Activated B cell treated with CpG ODN at 0.5 μM for 24 hours (primary cell): ENCODE data around the gene SOX6. TPM values are rescaled to one million over a fixed set of nuclear protein-coding genes. Genes with fewer than 3 reads are reported as not detected.

Experiments
- ATAC-seq: fragments of 200-7000 bp; cut with Tn5 transposase; one replicate; pipeline ENCODE4 v1.10.0; 2021; ENCODE audit warnings: low read depth, mild to moderate bottlenecking, moderate library complexity
- CTCF ChIA-PET: fragments of 350-600 bp; sonication (Branson Sonifier 250); formaldehyde crosslinking; loops from one replicate; lab custom pipeline; 2021; ENCODE audit warnings: antibody characterized with exemption; lab: Charles Lee
- POLR2A ChIA-PET: fragments of 350-600 bp; sonication (Branson Sonifier 250); formaldehyde crosslinking; loops from one replicate; lab custom pipeline; 2021; ENCODE audit warnings: antibody characterized with exemption; lab: Charles Lee
- DNase-seq: peaks from one replicate; pipeline ENCODE4 v3.0.0; 2022
- H3K27ac Mint-ChIP-seq: one replicate; pipeline ENCODE4 v1.8.0; 2020; ENCODE audit warnings: mixed read lengths
- H3K27me3 Mint-ChIP-seq: one replicate; pipeline ENCODE4 v1.8.0; 2021; ENCODE audit warnings: mixed read lengths
- H3K36me3 Mint-ChIP-seq: one replicate; pipeline ENCODE4 v1.8.0; 2021; ENCODE audit warnings: low read depth, mixed read lengths
- H3K4me1 Mint-ChIP-seq: one replicate; pipeline ENCODE4 v1.8.0; 2021; ENCODE audit warnings: mixed read lengths
- H3K4me3 Mint-ChIP-seq: one replicate; pipeline ENCODE4 v1.8.0; 2020; ENCODE audit warnings: mild to moderate bottlenecking, mixed read lengths
- H3K9me3 Mint-ChIP-seq: one replicate; pipeline ENCODE4 v1.8.0; 2020; ENCODE audit warnings: mixed read lengths
- intact Hi-C: fragments of 100-400 bp; cut with micrococcal nuclease; formaldehyde crosslinking; loops from one replicate; pipeline ENCODE4 v1.15.1; 2024
- total RNA-seq: library from RNA; stranded (reverse); gene quantifications from 2 replicates; pipeline ENCODE4 v1.2.3, GENCODE V29; 2022
- TF ChIP-seq, protein P1 (sequence below): fragments of 200-600 bp; IDR thresholded peaks from one replicate; pipeline ENCODE4 v1.8.0; 2022; ENCODE audit warnings: antibody characterized with exemption, mild to moderate bottlenecking

The SOX6 gene
- total RNA-seq, 1 donor from 2014 or later, result not detected

DNA sequence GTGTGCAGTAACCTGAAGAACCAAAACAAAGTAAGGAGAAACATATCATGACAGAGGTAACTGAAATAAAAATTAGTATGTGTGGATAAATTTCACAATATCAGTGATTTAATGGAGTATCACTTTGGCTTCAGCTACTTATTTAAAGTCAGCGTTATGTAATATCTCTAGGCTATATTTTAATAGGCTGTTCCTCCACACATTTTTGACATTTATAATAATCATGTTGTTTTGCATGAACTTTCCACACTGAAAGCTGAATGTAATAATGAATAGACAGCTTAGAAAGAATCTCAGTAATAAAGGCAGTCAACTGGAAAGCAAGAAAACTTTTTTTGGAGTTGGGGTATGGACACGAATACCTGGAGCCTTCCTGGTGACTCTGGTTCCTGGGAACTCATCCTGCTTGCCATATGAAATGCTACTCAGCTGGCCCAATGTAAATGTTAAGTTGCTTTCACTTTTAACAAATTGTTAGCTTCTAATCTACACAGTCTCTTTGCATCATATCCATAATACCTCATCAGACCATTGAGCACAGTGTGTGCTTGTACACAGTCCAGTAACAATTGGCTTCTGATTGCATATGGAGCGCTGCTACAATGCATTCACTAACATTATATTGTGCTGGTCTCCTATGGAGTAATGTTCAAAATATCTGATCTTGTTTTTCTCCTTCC is 257.7 kb downstream of the SOX6 start:
- TF ChIP-seq, protein P1, sequence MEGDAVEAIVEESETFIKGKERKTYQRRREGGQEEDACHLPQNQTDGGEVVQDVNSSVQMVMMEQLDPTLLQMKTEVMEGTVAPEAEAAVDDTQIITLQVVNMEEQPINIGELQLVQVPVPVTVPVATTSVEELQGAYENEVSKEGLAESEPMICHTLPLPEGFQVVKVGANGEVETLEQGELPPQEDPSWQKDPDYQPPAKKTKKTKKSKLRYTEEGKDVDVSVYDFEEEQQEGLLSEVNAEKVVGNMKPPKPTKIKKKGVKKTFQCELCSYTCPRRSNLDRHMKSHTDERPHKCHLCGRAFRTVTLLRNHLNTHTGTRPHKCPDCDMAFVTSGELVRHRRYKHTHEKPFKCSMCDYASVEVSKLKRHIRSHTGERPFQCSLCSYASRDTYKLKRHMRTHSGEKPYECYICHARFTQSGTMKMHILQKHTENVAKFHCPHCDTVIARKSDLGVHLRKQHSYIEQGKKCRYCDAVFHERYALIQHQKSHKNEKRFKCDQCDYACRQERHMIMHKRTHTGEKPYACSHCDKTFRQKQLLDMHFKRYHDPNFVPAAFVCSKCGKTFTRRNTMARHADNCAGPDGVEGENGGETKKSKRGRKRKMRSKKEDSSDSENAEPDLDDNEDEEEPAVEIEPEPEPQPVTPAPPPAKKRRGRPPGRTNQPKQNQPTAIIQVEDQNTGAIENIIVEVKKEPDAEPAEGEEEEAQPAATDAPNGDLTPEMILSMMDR, result no peak
- DNase-seq (no peak), ATAC-seq (no peak)
- Mint-ChIP-seq H3K36me3 (no peaks in the 10 kb centered on the region), H3K27me3 (no peaks in the 10 kb centered on the region), H3K4me3 (no peak overlapping the region), H3K27ac (no peak overlapping the region), H3K9me3 (peaks cover 2% of the 10 kb centered on the region), H3K4me1 (no peaks in the 10 kb centered on the region)
- ChIA-PET POLR2A (no interaction called here), CTCF (no interaction called here)
- intact Hi-C loops, result no loop called here

DNA sequence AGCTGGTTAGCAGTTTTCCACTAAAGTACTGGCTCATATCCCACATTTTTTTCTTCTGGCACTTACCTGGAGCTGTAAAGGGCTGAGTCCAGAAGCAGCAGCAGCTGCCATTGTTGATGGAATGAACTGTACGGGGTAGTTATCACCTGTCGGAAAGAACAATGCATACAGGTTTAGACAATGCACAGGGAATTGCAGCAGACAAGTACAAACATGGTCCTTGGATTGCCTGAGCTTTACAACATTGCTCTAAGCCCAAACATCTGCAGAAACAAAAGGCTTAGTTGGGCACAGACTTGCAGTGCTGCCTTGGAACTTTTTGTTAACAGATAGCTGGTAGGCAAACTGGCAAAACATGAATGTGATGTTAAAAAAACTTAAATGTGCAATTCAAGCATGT is 258.8 kb downstream of the SOX6 start:
- TF ChIP-seq, protein P1, result no peak
- Mint-ChIP-seq H3K36me3 (no peaks in the 10 kb centered on the region), H3K27ac (no peak overlapping the region), H3K4me1 (no peaks in the 10 kb centered on the region), H3K4me3 (no peak overlapping the region), H3K9me3 (peaks cover 2% of the 10 kb centered on the region), H3K27me3 (no peaks in the 10 kb centered on the region)
- intact Hi-C loops, result no loop called here
- ChIA-PET CTCF (no interaction called here), POLR2A (no interaction called here)
- ATAC-seq (no peak), DNase-seq (no peak)

DNA sequence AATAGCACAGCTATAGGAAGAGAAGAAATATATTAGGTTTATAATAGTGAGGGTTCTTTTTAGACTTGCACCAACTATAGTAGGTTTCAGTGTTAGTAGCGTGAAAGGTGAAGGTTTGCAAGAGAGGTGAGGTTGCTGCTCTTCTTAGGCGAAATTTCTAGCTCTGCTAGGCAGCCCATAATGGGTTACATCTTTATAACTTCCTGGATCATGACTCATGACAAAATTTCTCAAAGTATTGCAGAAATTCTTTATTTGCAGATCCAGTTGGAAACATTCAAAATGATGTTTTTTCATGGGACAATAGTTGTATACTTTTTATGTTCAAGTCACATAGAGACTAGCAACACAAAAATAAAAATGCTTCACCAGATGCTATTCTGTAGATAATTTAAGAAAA is 260.0 kb downstream of the SOX6 start:
- no peak overlapping the region for H3K4me3 Mint-ChIP-seq
- CTCF ChIA-PET, result no interaction called here
- H3K9me3 Mint-ChIP-seq, result peaks cover 2% of the 10 kb centered on the region
- TF ChIP-seq, protein P1, result no peak
- H3K27me3 Mint-ChIP-seq, result no peaks in the 10 kb centered on the region
- H3K36me3 Mint-ChIP-seq, result no peaks in the 10 kb centered on the region
- no peaks in the 10 kb centered on the region for H3K4me1 Mint-ChIP-seq
- no peak for DNase-seq
- intact Hi-C loops, result no loop called here
- ATAC-seq, result no peak
- POLR2A ChIA-PET, result no interaction called here
- H3K27ac Mint-ChIP-seq, result no peak overlapping the region

DNA sequence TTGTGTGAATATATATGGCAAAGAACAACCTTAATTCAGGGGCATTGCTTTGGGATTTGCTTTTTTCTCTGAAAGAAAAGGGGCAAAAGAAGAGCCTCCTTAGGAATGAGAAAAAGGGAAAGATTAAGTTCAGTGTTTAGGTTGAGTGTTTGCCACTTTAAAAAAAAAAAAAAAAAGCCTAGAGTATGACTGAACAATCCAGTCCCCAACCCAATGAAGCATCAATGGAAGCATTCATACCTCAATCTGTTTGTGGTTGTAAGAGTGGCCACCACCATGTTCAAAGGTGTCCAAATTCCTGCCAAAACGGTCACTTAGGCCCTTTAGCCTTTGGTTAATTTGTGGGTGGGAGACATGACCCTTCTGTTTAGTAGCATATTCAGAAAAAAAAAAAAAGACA is 260.6 kb downstream of the SOX6 start:
- POLR2A ChIA-PET, result no interaction called here
- intact Hi-C loops, result no loop called here
- TF ChIP-seq, protein P1, result no peak

DNA sequence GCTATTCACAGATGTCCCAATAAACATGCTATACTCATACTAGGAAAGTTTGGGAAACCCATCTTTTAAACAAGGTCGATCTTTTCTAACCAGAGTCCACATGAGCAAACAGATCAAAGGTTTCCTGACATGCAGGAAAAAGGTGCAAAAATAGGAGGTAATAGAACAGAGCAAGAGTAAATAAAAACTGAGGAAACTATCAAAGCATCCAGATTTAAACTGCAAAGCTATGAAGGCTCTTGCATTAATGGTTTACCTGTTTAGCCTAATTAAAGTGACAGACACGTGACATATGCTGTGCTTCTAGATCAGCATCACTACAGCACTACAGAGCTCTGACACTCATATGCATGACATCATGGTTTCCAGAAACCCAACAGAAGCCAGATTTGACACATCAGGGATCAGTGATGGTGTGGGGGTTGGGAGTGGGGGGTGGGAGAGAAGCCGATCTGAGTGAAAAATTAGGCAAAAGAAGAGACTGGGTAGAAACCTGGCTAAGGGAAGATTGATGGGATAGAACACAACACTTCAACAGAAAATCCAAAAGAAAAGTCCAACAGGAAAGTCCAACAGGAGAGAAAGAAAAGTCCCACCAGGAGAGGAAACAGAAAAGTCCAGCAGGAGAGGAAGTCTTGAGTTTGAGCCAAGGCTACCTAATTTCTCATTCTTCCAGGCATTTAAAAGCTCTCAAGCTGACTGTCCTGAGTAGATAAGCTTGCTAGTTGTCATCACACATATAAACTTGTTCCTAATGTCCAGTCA is 262.3 kb downstream of the SOX6 start:
- Mint-ChIP-seq H3K27me3 (no peaks in the 10 kb centered on the region), H3K27ac (no peak overlapping the region), H3K4me3 (no peak overlapping the region), H3K4me1 (no peaks in the 10 kb centered on the region), H3K36me3 (no peaks in the 10 kb centered on the region), H3K9me3 (peaks cover 2% of the 10 kb centered on the region)
- intact Hi-C loops, result no loop called here
- ATAC-seq, result no peak
- DNase-seq, result no peak
- TF ChIP-seq, protein P1, result no peak
- POLR2A ChIA-PET, result no interaction called here
- CTCF ChIA-PET, result no interaction called here

More for the DNA sequence above, 260.6 kb downstream of the SOX6 start:
- DNase-seq (no peak), ATAC-seq (no peak)
- peaks cover 2% of the 10 kb centered on the region for H3K9me3 Mint-ChIP-seq
- CTCF ChIA-PET, result no interaction called here
- no peaks in the 10 kb centered on the region for H3K36me3 Mint-ChIP-seq
- H3K4me1 Mint-ChIP-seq, result no peaks in the 10 kb centered on the region
- no peak overlapping the region for H3K27ac Mint-ChIP-seq
- H3K4me3 Mint-ChIP-seq, result no peak overlapping the region
- no peaks in the 10 kb centered on the region for H3K27me3 Mint-ChIP-seq
